Thyroid gland (tissue), 4 donors: Measurements from ENCODE around the gene RTF1.

Experiments
- CTCF ChIP-seq, 6 experiments: fragments of 200-600 bp in 3 of 6; fragments of 450-650 bp in 3 of 6; sonication (generic) in 3 of 6; IDR thresholded peaks; one replicate each; pipeline ENCODE4 v1.5.1; 2016 to 2019; ENCODE audit warnings: antibody characterized with exemption in 6 of 6, mild to moderate bottlenecking in 2 of 6, inconsistent platforms in 1 of 6, moderate library complexity in 1 of 6
- POLR2A ChIP-seq, 2 donors: fragments of 450-650 bp; IDR thresholded peaks; one replicate each; pipeline ENCODE4 v1.6.1; 2017; ENCODE audit warnings: antibody characterized with exemption in 2 of 2, mild to moderate bottlenecking in 2 of 2, moderate library complexity in 1 of 2

DNA sequence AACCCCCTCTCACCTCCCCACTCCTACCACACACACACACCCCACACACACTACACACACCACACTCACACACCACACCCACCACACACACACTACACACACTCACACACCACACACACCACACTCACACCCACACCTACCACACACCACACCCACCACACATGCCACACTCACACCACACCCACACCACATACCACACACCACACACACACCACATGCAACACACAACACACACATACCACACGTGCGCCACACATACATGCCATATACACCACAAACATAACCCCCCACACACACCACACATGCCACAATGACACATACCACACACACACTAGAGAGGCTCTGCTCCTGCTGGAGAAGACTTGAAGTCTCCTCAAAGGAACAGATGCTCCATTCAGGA, 70.9 kb downstream of the RTF1 start:
- TF ChIP-seq POLR2A (IDR thresholded peaks at IDR 0.05) (no peak), CTCF (IDR thresholded peaks at IDR 0.05) (no peak)
